GM23338 (cell line): ENCODE data around the gene CHD8. TPM values are rescaled to one million over a fixed set of nuclear protein-coding genes. Genes with fewer than 3 reads are reported as not detected.

Experiments used
- ATAC-seq: fragments of 200-7000 bp; cut with Tn5 transposase; 3 replicates; pipeline ENCODE4 v1.9.1; 2020
- DNase-seq: peaks from one replicate; pipeline ENCODE4 v3.0.0-alpha.2; 2015; ENCODE audit warnings: low spot score
- H2AFZ ChIP-seq: fragments of 200-600 bp; sonication (generic); 2 replicates; pipeline ENCODE4 v1.8.0; 2016; ENCODE audit warnings: antibody characterized with exemption, mild to moderate bottlenecking, moderate library complexity
- H3F3A ChIP-seq: fragments of 200-600 bp; sonication (generic); replicated peaks from 2 replicates; pipeline ENCODE4 v1.8.0; 2017; ENCODE audit warnings: antibody characterized with exemption, mixed run types, low read depth
- H3K27ac ChIP-seq: fragments of 200-600 bp; sonication (generic); 2 replicates; pipeline ENCODE4 v1.6.1; 2016; ENCODE audit warnings: low read depth
- H3K27me3 ChIP-seq: fragments of 200-600 bp; sonication (generic); 2 replicates; pipeline ENCODE4 v1.8.0; 2016; ENCODE audit warnings: mild to moderate bottlenecking, mixed run types, moderate library complexity; ENCODE audit not compliant: insufficient read depth
- H3K36me3 ChIP-seq: fragments of 200-600 bp; sonication (generic); 2 replicates; pipeline ENCODE4 v1.8.0; 2016; ENCODE audit warnings: mild to moderate bottlenecking; ENCODE audit not compliant: insufficient read depth
- H3K4me1 ChIP-seq: fragments of 200-600 bp; sonication (generic); 2 replicates; pipeline ENCODE4 v1.8.0; 2016; ENCODE audit warnings: mild to moderate bottlenecking, moderate library complexity; ENCODE audit not compliant: insufficient read depth
- H3K4me2 ChIP-seq: fragments of 200-600 bp; sonication (generic); 2 replicates; pipeline ENCODE4 v1.7.1; 2017; ENCODE audit warnings: mixed run types
- H3K4me3 ChIP-seq: fragments of 200-600 bp; sonication (generic); 2 replicates; pipeline ENCODE4 v1.6.1; 2016; ENCODE audit warnings: mixed run types
- H3K79me2 ChIP-seq: fragments of 200-600 bp; sonication (generic); replicated peaks from 2 replicates; pipeline ENCODE4 v1.8.0; 2017; ENCODE audit warnings: mild to moderate bottlenecking; ENCODE audit not compliant: insufficient read depth
- H3K9me2 ChIP-seq: fragments of 200-600 bp; sonication (generic); 2 replicates; pipeline ENCODE4 v1.8.0; 2017; ENCODE audit not compliant: insufficient read depth
- H4K20me1 ChIP-seq: fragments of 200-600 bp; sonication (generic); replicated peaks from 2 replicates; pipeline ENCODE4 v1.8.0; 2017; ENCODE audit warnings: mild to moderate bottlenecking; ENCODE audit not compliant: insufficient read depth
- H3K27ac Mint-ChIP-seq: 2 replicates; pipeline ENCODE4 v1.8.0; 2020; ENCODE audit warnings: inconsistent platforms, mild to moderate bottlenecking, moderate library complexity, mixed read lengths
- H3K27me3 Mint-ChIP-seq: 3 replicates; pipeline ENCODE4 v1.8.0; 2022; ENCODE audit warnings: low read depth, mild to moderate bottlenecking, moderate library complexity, mixed read lengths, inconsistent platforms; ENCODE audit not compliant: insufficient read depth, poor library complexity
- H3K36me3 Mint-ChIP-seq: 3 replicates; pipeline ENCODE4 v1.8.0; 2021; ENCODE audit warnings: low read depth, mild to moderate bottlenecking, inconsistent platforms, moderate library complexity, mixed read lengths
- H3K4me1 Mint-ChIP-seq: 3 replicates; pipeline ENCODE4 v1.8.0; 2020; ENCODE audit warnings: mild to moderate bottlenecking, inconsistent platforms, mixed read lengths
- H3K4me3 Mint-ChIP-seq: 3 replicates; pipeline ENCODE4 v1.8.0; 2021; ENCODE audit warnings: moderate library complexity, mild to moderate bottlenecking, inconsistent platforms, mixed read lengths
- H3K9me3 Mint-ChIP-seq: 3 replicates; pipeline ENCODE4 v1.8.0; 2020; ENCODE audit warnings: moderate library complexity, mild to moderate bottlenecking, inconsistent platforms, mixed read lengths
- CREB1 ChIP-seq: fragments of 250-450 bp; sonication (Bioruptor Pico); IDR thresholded peaks from 2 replicates; pipeline ENCODE4 v1.5.0; 2020; ENCODE audit warnings: low read depth, mild to moderate bottlenecking, moderate library complexity
- CTCF ChIP-seq, 2 experiments: fragments of 200-600 bp in 1 of 2; sonication (generic) in 1 of 2; conservative IDR thresholded peaks; 2 replicates each; pipeline versions ENCODE4 v1.5.1 to v1.6.1; 2016 to 2017; ENCODE audit warnings: antibody characterized with exemption in 2 of 2, low read depth in 2 of 2, mild to moderate bottlenecking in 2 of 2, moderate library complexity in 1 of 2
- ETS1 ChIP-seq: IDR thresholded peaks from 2 replicates; pipeline ENCODE4 v1.6.1; 2016; ENCODE audit warnings: antibody characterized with exemption
- EZH2 ChIP-seq: fragments of 200-600 bp; sonication (generic); IDR thresholded peaks from one replicate; pipeline ENCODE4 v1.8.0; 2017; ENCODE audit warnings: antibody characterized with exemption, mild to moderate bottlenecking, low read depth; ENCODE audit not compliant: unreplicated experiment
- EZH2phosphoT487 ChIP-seq: fragments of 200-600 bp; sonication (generic); IDR thresholded peaks from one replicate; pipeline ENCODE4 v1.8.1; 2018; ENCODE audit warnings: antibody characterized with exemption; ENCODE audit not compliant: unreplicated experiment
- JUNB ChIP-seq: IDR thresholded peaks from one replicate; pipeline ENCODE4 v1.6.1; 2016; ENCODE audit warnings: antibody characterized with exemption; ENCODE audit not compliant: unreplicated experiment
- NANOG ChIP-seq: IDR thresholded peaks from 2 replicates; pipeline ENCODE4 v1.6.1; 2016; ENCODE audit warnings: antibody characterized with exemption, borderline replicate concordance
- POLR2AphosphoS5 ChIP-seq: IDR thresholded peaks from 2 replicates; pipeline ENCODE4 v1.6.1; 2016; ENCODE audit warnings: antibody characterized with exemption, low read depth
- REST ChIP-seq: IDR thresholded peaks from one replicate; pipeline ENCODE4 v1.6.1; 2018; ENCODE audit warnings: antibody characterized with exemption; ENCODE audit not compliant: unreplicated experiment
- STAT1 ChIP-seq: IDR thresholded peaks from one replicate; pipeline ENCODE4 v1.6.1; 2016; ENCODE audit warnings: antibody characterized with exemption; ENCODE audit not compliant: unreplicated experiment
- ZNF114 ChIP-seq: fragments of 250-450 bp; sonication (Bioruptor Pico); IDR thresholded peaks from 2 replicates; pipeline ENCODE4 v1.5.0; 2020; ENCODE audit warnings: mild to moderate bottlenecking, moderate library complexity
- ZNF331 ChIP-seq: fragments of 250-450 bp; sonication (Bioruptor Pico); IDR thresholded peaks from 2 replicates; pipeline ENCODE4 v1.5.0; 2020; ENCODE audit warnings: low read depth, mild to moderate bottlenecking, moderate library complexity
- ZNF462 ChIP-seq: fragments of 250-450 bp; sonication (Bioruptor Pico); IDR thresholded peaks from 2 replicates; pipeline ENCODE4 v1.5.0; 2020; ENCODE audit warnings: mild to moderate bottlenecking, moderate library complexity
- polyA plus RNA-seq: library from polyadenylated mRNA; unstranded; fragments of >200 nt; fragmentation: Nextera tagmentation; extraction: Ambion mirVana; gene quantifications from 2 replicates; pipeline ENCODE4 v1.2.1, GENCODE V29; 2016
- total RNA-seq: library from RNA; depleted of rRNA; stranded (reverse); fragments of >200 nt; shearing (Covaris generic); gene quantifications from 2 replicates; pipeline ENCODE4 v1.2.3, GENCODE V29; 2014

The CHD8 gene
- total and polyA plus RNA-seq, 2 experiments from 2014 or later: 96.2 to 129 TPM

- Mint-ChIP-seq H3K27ac (no peak overlapping the region), H3K27me3 (no peaks in the 10 kb centered on the region), H3K36me3 (peaks cover 88% of the 10 kb centered on the region), H3K9me3 (no peaks in the 10 kb centered on the region), H3K4me3 (no peak overlapping the region), H3K4me1 (no peaks in the 10 kb centered on the region)
- Histone ChIP-seq H3K79me2 (no peaks in the 10 kb centered on the region), H3K36me3 (peaks cover 100% of the 10 kb centered on the region), H3K4me1 (no peaks in the 10 kb centered on the region), H3K4me3 (no peak overlapping the region), H3K27ac (no peak overlapping the region), H3K9me2 (no peaks in the 10 kb centered on the region), H3K27me3 (no peaks in the 10 kb centered on the region), H4K20me1 (peaks cover 22% of the 10 kb centered on the region), H3K4me2 (no peak overlapping the region), H3F3A (peaks cover 29% of the 10 kb centered on the region; the same call in 1 of the 2 replicates), H2AFZ (no peak overlapping the region)
- DNase-seq (no peak), ATAC-seq (no peak)
- no peak for TF ChIP-seq ETS1
- no peak for TF ChIP-seq POLR2AphosphoS5
- no peak for TF ChIP-seq STAT1
- no peak for TF ChIP-seq ZNF331 (CRISPR knock-in tag)
- TF ChIP-seq NANOG: no peak
- TF ChIP-seq ZNF462 (CRISPR knock-in tag): no peak
- no peak for TF ChIP-seq CTCF (conservative IDR thresholded peaks at IDR 0.05; ENCODE audit: low read depth in 2 of 2)
- no peak for TF ChIP-seq ZNF114
- TF ChIP-seq CREB1 (CRISPR knock-in tag): no peak
- no peak for TF ChIP-seq REST
- no peak for TF ChIP-seq EZH2
- TF ChIP-seq JUNB: no peak
- no peak for TF ChIP-seq EZH2phosphoT487
Observed at GRCh38 chr14:21399311-21399870, 56.5 kb downstream of the CHD8 start.
